IMR-90 (cell line): ENCODE data around the gene LAMC3. TPM values are rescaled to one million over a fixed set of nuclear protein-coding genes. Genes with fewer than 3 reads are reported as not detected.

Experiments
- ATAC-seq: fragments of 200-7000 bp; cut with Tn5 transposase; 2 replicates; pipeline ENCODE4 v1.9.1; 2020; ENCODE audit warnings: low read depth, mild to moderate bottlenecking, moderate library complexity
- BruUV-seq: library from RNA; stranded (reverse); fragments of 400-500 nt; replicated peaks from 2 replicates; lab custom pipeline; 2021; lab: Mats Ljungman, UMichigan
- CTCF ChIA-PET: fragments of 300-600 bp; formaldehyde crosslinking; extraction: SDS; loops from one replicate; lab custom pipeline; 2021; ENCODE audit warnings: antibody characterized with exemption; lab: Yijun Ruan, JAX
- POLR2A ChIA-PET: fragments of 300-600 bp; sonication (Branson Sonifier 250); formaldehyde crosslinking; loops from one replicate; lab custom pipeline; 2022; ENCODE audit warnings: antibody characterized with exemption; ENCODE audit not compliant: unreplicated experiment; lab: Charles Lee
- DNase-seq: peaks from one replicate; pipeline ENCODE4 v3.0.0; 2013
- H2AFZ ChIP-seq: replicated peaks from 2 replicates; pipeline ENCODE3; 2013; ENCODE audit warnings: low read length, mild to moderate bottlenecking; ENCODE audit not compliant: poor library complexity
- H2AK5ac ChIP-seq: 2 replicates; pipeline ENCODE4 v1.6.1; 2013; ENCODE audit warnings: low read depth, low read length, inconsistent platforms
- H2AK9ac ChIP-seq: replicated peaks from 2 replicates; pipeline ENCODE3; 2013; ENCODE audit warnings: mild to moderate bottlenecking, low read depth, low read length, moderate library complexity; ENCODE audit not compliant: poor library complexity
- H2BK120ac ChIP-seq: 2 replicates; pipeline ENCODE4 v1.6.1; 2013; ENCODE audit warnings: low read depth, low read length, inconsistent platforms
- H2BK15ac ChIP-seq: 3 replicates; pipeline ENCODE4 v1.6.1; 2013; ENCODE audit warnings: low read depth, low read length, inconsistent platforms
- H2BK20ac ChIP-seq: 2 replicates; pipeline ENCODE4 v1.6.1; 2013; ENCODE audit warnings: low read depth, mild to moderate bottlenecking, inconsistent platforms, low read length, moderate library complexity
- H2BK5ac ChIP-seq: 2 replicates; pipeline ENCODE4 v1.6.1; 2013; ENCODE audit warnings: mild to moderate bottlenecking, low read depth, low read length, inconsistent platforms; ENCODE audit not compliant: poor library complexity, severe bottlenecking
- H3K14ac ChIP-seq: replicated peaks from 2 replicates; pipeline ENCODE4 v1.6.1; 2013; ENCODE audit warnings: low read depth, low read length, inconsistent platforms
- H3K18ac ChIP-seq: 2 replicates; pipeline ENCODE4 v1.6.1; 2013; ENCODE audit warnings: low read depth, low read length, control low read depth
- H3K23ac ChIP-seq: 2 replicates; pipeline ENCODE4 v1.6.1; 2013; ENCODE audit warnings: low read depth, low read length, inconsistent platforms
- H3K27ac ChIP-seq: 2 replicates; pipeline ENCODE4 v1.5.1; 2013; ENCODE audit warnings: mild to moderate bottlenecking, control low read depth, low read length; ENCODE audit not compliant: insufficient read depth
- H3K27me3 ChIP-seq: 2 replicates; pipeline ENCODE4 v1.6.1; 2013; ENCODE audit warnings: low read length; ENCODE audit not compliant: control insufficient read depth, insufficient read depth
- H3K36me3 ChIP-seq: 2 replicates; pipeline ENCODE4 v1.6.1; 2013; ENCODE audit warnings: low read length, mixed read lengths; ENCODE audit not compliant: control insufficient read depth, insufficient read depth
- H3K4ac ChIP-seq: 2 replicates; pipeline ENCODE4 v1.6.1; 2013; ENCODE audit warnings: low read depth, low read length, inconsistent platforms
- H3K4me1 ChIP-seq: 2 replicates; pipeline ENCODE4 v1.6.1; 2013; ENCODE audit warnings: low read length, mixed read lengths; ENCODE audit not compliant: control insufficient read depth, insufficient read depth
- H3K4me2 ChIP-seq: 2 replicates; pipeline ENCODE4 v1.6.1; 2013; ENCODE audit warnings: low read depth, mild to moderate bottlenecking, control low read depth, low read length, moderate library complexity
- H3K4me3 ChIP-seq: 2 replicates; pipeline ENCODE4 v1.5.1; 2013; ENCODE audit warnings: low read depth, mild to moderate bottlenecking, control low read depth, low read length, moderate library complexity; ENCODE audit not compliant: insufficient read depth
- H3K56ac ChIP-seq: 2 replicates; pipeline ENCODE4 v1.6.1; 2013; ENCODE audit warnings: low read length, inconsistent platforms; ENCODE audit not compliant: insufficient read depth; ENCODE audit errors: extremely low read depth
- H3K79me1 ChIP-seq, 2 experiments: 2 replicates each; pipeline ENCODE4 v1.6.1; 2013; ENCODE audit warnings: low read length in 2 of 2, inconsistent platforms in 1 of 2, low read depth in 1 of 2
- H3K9ac ChIP-seq: 2 replicates; pipeline ENCODE4 v1.6.1; 2013; ENCODE audit warnings: low read depth, low read length, control low read depth
- H3K9me1 ChIP-seq: 2 replicates; pipeline ENCODE4 v1.6.1; 2013; ENCODE audit warnings: low read length, inconsistent platforms; ENCODE audit not compliant: insufficient read depth
- H3K9me3 ChIP-seq: 2 replicates; pipeline ENCODE4 v1.6.1; 2013; ENCODE audit warnings: low read length; ENCODE audit not compliant: control insufficient read depth, insufficient read depth
- H4K20me1 ChIP-seq: 2 replicates; pipeline ENCODE4 v1.6.1; 2013; ENCODE audit warnings: low read length, inconsistent platforms; ENCODE audit not compliant: insufficient read depth
- H4K5ac ChIP-seq: 2 replicates; pipeline ENCODE4 v1.6.1; 2013; ENCODE audit warnings: mild to moderate bottlenecking, low read depth, low read length, control low read depth
- H4K8ac ChIP-seq, 2 experiments: 2 replicates each; pipeline ENCODE4 v1.6.1; 2013; ENCODE audit warnings: low read depth in 2 of 2, low read length in 2 of 2, control low read depth in 1 of 2, inconsistent platforms in 1 of 2
- H4K91ac ChIP-seq: 2 replicates; pipeline ENCODE4 v1.6.1; 2013; ENCODE audit warnings: low read depth, low read length, inconsistent platforms; ENCODE audit not compliant: insufficient read depth
- CEBPB ChIP-seq: IDR thresholded peaks from 2 replicates; pipeline ENCODE4 v1.6.1; 2012; ENCODE audit warnings: low read depth, low read length, improper control_type of control experiment
- MXI1 ChIP-seq: IDR thresholded peaks from 2 replicates; pipeline ENCODE4 v1.6.1; 2012; ENCODE audit warnings: low read depth, mild to moderate bottlenecking, low read length, moderate library complexity, borderline replicate concordance
- RAD21 ChIP-seq: IDR thresholded peaks from 2 replicates; pipeline ENCODE4 v1.6.1; 2012; ENCODE audit warnings: low read length, improper control_type of control experiment
- WGBS, 2 experiments: methylation state at CpG; one replicate each; pipeline versions ENCODE4 v1.1.5 to v1.1.7; 2013; ENCODE audit warnings: missing lambda C conversion rate in 2 of 2; ENCODE audit not compliant: insufficient read length in 1 of 2; ENCODE audit errors: extremely low coverage in 2 of 2; 5-methylcytosine and 5-hydroxymethylcytosine counted together
- dilution Hi-C: fragments of 300-500 bp; cut with HindIII; formaldehyde crosslinking; loops from one replicate; pipeline ENCODE4 v1.14.3; 2018; ENCODE audit warnings: low sequenced_read_pairs; ENCODE audit not compliant: unreplicated experiment
- in situ Hi-C: fragments of 300-500 bp; cut with MboI; formaldehyde crosslinking; loops from 3 replicates; pipeline ENCODE4 v1.14.3; 2019; ENCODE audit warnings: low sequenced_read_pairs, inconsistent platforms, mixed read lengths
- intact Hi-C: fragments of 100-400 bp; cut with micrococcal nuclease; formaldehyde crosslinking; loops from 2 replicates; pipeline ENCODE4 v1.10.0; 2022
- polyA plus RNA-seq, 3 experiments: library from polyadenylated mRNA; depleted of rRNA; stranded (reverse); fragments of >200 nt; gene quantifications; 2 replicates each; pipeline ENCODE4 v1.2.3, GENCODE V29; 2012; ENCODE audit warnings: low replicate concordance in 1 of 3
- total RNA-seq: library from RNA; depleted of rRNA; stranded (reverse); fragments of >200 nt; gene quantifications from 2 replicates; pipeline ENCODE4 v1.2.3, GENCODE V29; 2012

The LAMC3 gene
- total and polyA plus RNA-seq, 2 of the 4 experiments (the other 2 are of a cell fraction): not detected

GRCh38 chr9:131116281-131117120 lies 107.5 kb downstream of the LAMC3 start:
- no peak for TF ChIP-seq CEBPB
- TF ChIP-seq MXI1: no peak
- TF ChIP-seq RAD21: no peak
- H2BK15ac ChIP-seq: no peak overlapping the region
- in situ Hi-C loops: no loop called here
- no TSS peak for BruUV-seq
- H2AK5ac ChIP-seq: no peak overlapping the region
- no peaks in the 10 kb centered on the region for H3K79me1 ChIP-seq
- no peak overlapping the region for H4K5ac ChIP-seq
- no peak for DNase-seq
- no peak overlapping the region for H3K9ac ChIP-seq
- no peaks in the 10 kb centered on the region for H3K9me3 ChIP-seq
- no peak overlapping the region for H3K27ac ChIP-seq
- ChIA-PET CTCF (no interaction called here), POLR2A (interaction anchor here (1.1 kb wide), 1 partner anchor 9 kb away, joined by 5 read pairs; the partner anchor contains the start of gene NUP214)
- H4K91ac ChIP-seq: no peak overlapping the region
- no peak overlapping the region for H4K8ac ChIP-seq
- WGBS, 2 experiments: 90% methylated on average over 11 of the region's 22 CpGs; no CpG with 5 or more reads in 1 of the 2 experiments
- H2BK20ac ChIP-seq: no peak overlapping the region
- intact Hi-C loops: no loop called here
- no peak overlapping the region for H3K18ac ChIP-seq
- H3K4me2 ChIP-seq: no peak overlapping the region
- no peak overlapping the region for H2AFZ ChIP-seq
- peaks cover 27% of the 10 kb centered on the region for H3K27me3 ChIP-seq
- H3K9me1 ChIP-seq: no peaks in the 10 kb centered on the region
- no peak overlapping the region for H3K4ac ChIP-seq
- H2BK120ac ChIP-seq: no peak overlapping the region
- no peaks in the 10 kb centered on the region for H3K4me1 ChIP-seq
- H3K4me3 ChIP-seq: no peak overlapping the region
- H2BK5ac ChIP-seq: no peak overlapping the region
- dilution Hi-C loops: no loop called here
- no peak overlapping the region for H3K56ac ChIP-seq
- no peaks in the 10 kb centered on the region for H3K36me3 ChIP-seq
- H2AK9ac ChIP-seq: no peak overlapping the region
- no peak overlapping the region for H3K23ac ChIP-seq
- H4K20me1 ChIP-seq: no peaks in the 10 kb centered on the region; the same call in 1 of the 2 replicates
- no peak for ATAC-seq
- no peak overlapping the region for H3K14ac ChIP-seq
